OCI-LY3 (cell line): ENCODE results near the gene KLF11.

Experiments
- H2AFZ ChIP-seq: fragments of 200-600, 300-600 bp; shearing (Covaris generic); 2 replicates; pipeline ENCODE4 v1.6.0; 2014; ENCODE audit warnings: antibody characterized with exemption, low read depth, low read length
- H3K27ac ChIP-seq: fragments of 200-600, 300-600 bp; sonication (generic); 2 replicates; pipeline ENCODE4 v1.5.1; 2014; ENCODE audit warnings: mild to moderate bottlenecking, low read length, moderate library complexity, mixed read lengths
- H3K27me3 ChIP-seq: fragments of 200-600, 300-600 bp; sonication (generic); 2 replicates; pipeline ENCODE4 v1.6.1; 2014; ENCODE audit warnings: low read depth, low read length, mixed read lengths
- H3K36me3 ChIP-seq: fragments of 200-600, 300-600 bp; sonication (generic); replicated peaks from 2 replicates; pipeline ENCODE3; 2014; ENCODE audit warnings: low read depth, low read length, mixed read lengths
- H3K4me1 ChIP-seq: fragments of 300-600, 200-600 bp; sonication (generic); 2 replicates; pipeline ENCODE4 v1.6.1; 2014; ENCODE audit warnings: low read length, mixed read lengths
- H3K4me2 ChIP-seq: fragments of 200-600, 300-600 bp; sonication (generic); 2 replicates; pipeline ENCODE4 v1.6.1; 2014; ENCODE audit warnings: low read length, mixed read lengths
- H3K4me3 ChIP-seq: fragments of 300-600, 200-600 bp; sonication (generic); 2 replicates; pipeline ENCODE4 v1.5.1; 2014; ENCODE audit warnings: antibody characterized with exemption, mild to moderate bottlenecking, low read length, moderate library complexity
- H3K79me2 ChIP-seq: fragments of 300-600, 200-600 bp; shearing (Covaris generic); 2 replicates; pipeline ENCODE4 v1.6.1; 2014; ENCODE audit warnings: mild to moderate bottlenecking, low read length, mixed read lengths
- H3K9ac ChIP-seq: fragments of 300-600, 200-600 bp; shearing (Covaris generic); 2 replicates; pipeline ENCODE4 v1.6.0; 2014; ENCODE audit warnings: mild to moderate bottlenecking, low read length, moderate library complexity
- H3K9me3 ChIP-seq: fragments of 200-600, 300-600 bp; shearing (Covaris generic); 2 replicates; pipeline ENCODE4 v1.6.1; 2014; ENCODE audit warnings: low read length, mixed read lengths; ENCODE audit not compliant: insufficient read depth
- H4K20me1 ChIP-seq: fragments of 200-600, 300-600 bp; sonication (generic); 2 replicates; pipeline ENCODE4 v1.6.1; 2016; ENCODE audit warnings: low read length, mixed read lengths; ENCODE audit not compliant: insufficient read depth
- EZH2phosphoT487 ChIP-seq: fragments of 200-600 bp; shearing (Covaris generic); IDR thresholded peaks from 2 replicates; pipeline ENCODE4 v1.6.1; 2018; ENCODE audit warnings: antibody characterized with exemption, mixed run types, low read depth
- TF ChIP-seq, protein P1 (sequence below): fragments of 200-600, 300-600 bp; sonication (generic); IDR thresholded peaks from 2 replicates; pipeline ENCODE4 v1.5.1; 2014; ENCODE audit warnings: antibody characterized with exemption, low read length, low read depth

The KLF11 gene

DNA sequence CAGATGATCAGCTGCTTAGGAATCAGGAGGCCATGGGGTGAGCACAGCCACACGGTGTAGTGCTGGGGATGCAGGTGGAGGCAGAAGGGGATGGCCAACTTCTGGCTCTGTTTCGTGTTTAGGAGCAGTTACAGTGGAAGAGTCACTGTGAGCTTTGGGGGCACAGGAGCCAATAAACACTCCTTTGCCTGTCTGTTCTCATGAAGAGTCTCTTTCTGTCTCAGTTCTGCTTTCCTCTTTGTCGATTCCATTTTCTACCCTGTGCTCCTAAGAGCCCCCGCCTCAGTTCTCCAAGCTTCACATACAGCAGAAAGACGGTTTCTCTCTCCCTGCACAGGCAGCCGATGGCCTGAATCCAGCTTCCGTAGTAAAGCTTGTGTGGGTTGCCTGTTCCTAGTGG is 58.1 kb downstream of the KLF11 start:
- Histone ChIP-seq H3K79me2 (no peaks in the 10 kb centered on the region), H3K4me2 (peak overlapping the region; percentile 73), H3K9ac (peak overlapping the region; percentile 35; the same call in 1 of the 2 replicates)

DNA sequence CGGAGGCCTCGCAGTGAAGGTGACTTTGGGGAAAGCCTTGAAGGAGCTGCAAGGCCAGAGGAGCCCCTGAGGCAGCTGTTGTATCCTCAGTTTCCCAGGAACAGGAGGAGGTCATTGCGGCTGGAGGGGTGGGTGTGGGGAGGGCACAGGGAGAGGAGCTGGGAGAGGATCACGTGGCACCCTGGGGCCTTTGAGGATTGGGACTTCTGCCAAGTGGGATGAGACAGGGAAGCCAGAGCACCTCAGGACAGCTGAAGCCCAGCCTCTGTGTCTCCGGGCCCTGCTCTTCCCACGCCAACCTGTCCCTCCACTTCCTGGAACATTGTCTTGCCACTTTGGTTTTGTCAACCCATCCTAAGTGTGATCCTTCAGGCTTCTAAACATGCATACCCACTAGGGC is 59.8 kb downstream of the KLF11 start:
- Histone ChIP-seq H3K4me1 (peaks cover 13% of the 10 kb centered on the region), H3K27ac (no peak overlapping the region), H3K4me3 (no peak overlapping the region), H3K79me2 (no peaks in the 10 kb centered on the region), H3K27me3 (no peaks in the 10 kb centered on the region; the same call in 1 of the 2 replicates), H3K9me3 (no peaks in the 10 kb centered on the region), H3K36me3 (no peaks in the 10 kb centered on the region), H3K4me2 (no peak overlapping the region), H4K20me1 (no peaks in the 10 kb centered on the region), H2AFZ (no peak overlapping the region), H3K9ac (no peak overlapping the region)
- TF ChIP-seq EZH2phosphoT487, result no peak
- TF ChIP-seq, protein P1, sequence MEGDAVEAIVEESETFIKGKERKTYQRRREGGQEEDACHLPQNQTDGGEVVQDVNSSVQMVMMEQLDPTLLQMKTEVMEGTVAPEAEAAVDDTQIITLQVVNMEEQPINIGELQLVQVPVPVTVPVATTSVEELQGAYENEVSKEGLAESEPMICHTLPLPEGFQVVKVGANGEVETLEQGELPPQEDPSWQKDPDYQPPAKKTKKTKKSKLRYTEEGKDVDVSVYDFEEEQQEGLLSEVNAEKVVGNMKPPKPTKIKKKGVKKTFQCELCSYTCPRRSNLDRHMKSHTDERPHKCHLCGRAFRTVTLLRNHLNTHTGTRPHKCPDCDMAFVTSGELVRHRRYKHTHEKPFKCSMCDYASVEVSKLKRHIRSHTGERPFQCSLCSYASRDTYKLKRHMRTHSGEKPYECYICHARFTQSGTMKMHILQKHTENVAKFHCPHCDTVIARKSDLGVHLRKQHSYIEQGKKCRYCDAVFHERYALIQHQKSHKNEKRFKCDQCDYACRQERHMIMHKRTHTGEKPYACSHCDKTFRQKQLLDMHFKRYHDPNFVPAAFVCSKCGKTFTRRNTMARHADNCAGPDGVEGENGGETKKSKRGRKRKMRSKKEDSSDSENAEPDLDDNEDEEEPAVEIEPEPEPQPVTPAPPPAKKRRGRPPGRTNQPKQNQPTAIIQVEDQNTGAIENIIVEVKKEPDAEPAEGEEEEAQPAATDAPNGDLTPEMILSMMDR, result no peak

More for the DNA sequence above, 58.1 kb downstream of the KLF11 start:
- Histone ChIP-seq H3K4me3 (peak overlapping the region; percentile 53), H4K20me1 (no peaks in the 10 kb centered on the region), H2AFZ (peak overlapping the region; percentile 48; the same call in 1 of the 2 replicates), H3K27me3 (no peaks in the 10 kb centered on the region; the same call in 1 of the 2 replicates), H3K27ac (no peak overlapping the region), H3K4me1 (peaks cover 13% of the 10 kb centered on the region), H3K9me3 (no peaks in the 10 kb centered on the region), H3K36me3 (no peaks in the 10 kb centered on the region)
- TF ChIP-seq EZH2phosphoT487, result no peak
- TF ChIP-seq, protein P1, result no peak
